GM19452 (cell line): ENCODE data around the gene SCFD2.
"Not testable (repeated sequence)": the region's sequence is repeated elsewhere in the genome, so short reads cannot be mapped to it uniquely, and the experiment has no call there.

Experiments
- ATAC-seq: cut with Tn5 transposase; IDR thresholded peaks from one replicate; pipeline ENCODE4 v1.9.1; 2021; ENCODE audit not compliant: unreplicated experiment

Gene SCFD2

DNA sequence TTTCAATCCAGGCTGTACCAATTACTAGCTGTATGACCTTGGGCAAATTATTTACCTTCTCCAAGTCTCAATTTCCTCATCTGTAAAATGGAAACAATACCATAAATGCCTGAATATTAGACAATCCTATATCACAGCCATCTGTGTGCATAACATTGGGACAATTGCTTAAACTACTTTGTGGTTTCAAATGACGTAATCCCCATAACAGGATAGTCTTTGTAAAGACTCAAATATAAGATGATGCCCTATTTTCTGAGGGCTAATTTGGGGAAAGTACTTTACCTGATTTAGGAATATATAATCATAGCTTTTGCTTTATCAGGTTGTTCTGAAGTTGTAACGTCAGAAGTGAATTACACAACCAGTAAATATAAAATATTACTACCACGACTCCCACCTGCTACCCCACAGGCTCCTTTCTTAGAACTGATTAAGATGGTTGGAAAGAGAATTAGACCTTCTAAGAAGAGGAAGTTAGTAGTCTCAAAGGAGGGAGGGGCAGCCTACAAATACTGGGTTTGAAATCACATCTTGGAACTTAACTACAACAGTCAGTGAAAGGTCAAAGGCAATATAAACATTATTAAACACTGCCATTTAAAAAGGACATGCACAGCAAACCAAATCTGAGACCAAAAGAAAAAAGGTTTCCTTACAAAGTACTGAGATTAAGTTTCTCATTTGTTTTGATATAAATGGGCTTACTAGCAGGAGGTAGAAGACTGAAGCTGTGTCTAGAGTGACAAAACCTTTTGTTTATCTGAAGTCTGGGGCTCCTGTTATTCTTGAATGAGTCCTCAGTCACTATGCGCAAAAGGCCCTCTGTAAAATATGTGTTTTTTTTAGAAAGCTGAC lies 215.0 kb downstream of the SCFD2 start:
- no peak for ATAC-seq

DNA sequence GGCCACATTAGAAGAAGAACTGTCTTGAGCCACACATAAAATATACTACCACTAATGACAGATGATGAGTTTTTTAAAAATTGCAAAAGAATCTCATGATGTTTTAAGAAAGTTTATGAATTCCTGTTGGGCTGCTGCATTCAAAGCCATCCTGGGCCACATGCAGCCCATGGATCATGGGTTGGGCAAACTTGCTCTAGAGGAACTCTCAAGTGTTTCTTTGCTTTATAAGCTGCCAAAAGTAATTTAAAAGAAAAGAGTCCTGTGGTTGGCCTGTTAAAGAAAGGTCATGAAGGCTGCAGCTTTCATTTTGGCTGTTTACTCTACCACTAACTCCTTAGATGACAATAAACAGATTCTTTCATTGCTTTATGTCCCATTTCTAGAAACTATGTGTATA lies 218.2 kb downstream of the SCFD2 start:
- ATAC-seq, result no peak

DNA sequence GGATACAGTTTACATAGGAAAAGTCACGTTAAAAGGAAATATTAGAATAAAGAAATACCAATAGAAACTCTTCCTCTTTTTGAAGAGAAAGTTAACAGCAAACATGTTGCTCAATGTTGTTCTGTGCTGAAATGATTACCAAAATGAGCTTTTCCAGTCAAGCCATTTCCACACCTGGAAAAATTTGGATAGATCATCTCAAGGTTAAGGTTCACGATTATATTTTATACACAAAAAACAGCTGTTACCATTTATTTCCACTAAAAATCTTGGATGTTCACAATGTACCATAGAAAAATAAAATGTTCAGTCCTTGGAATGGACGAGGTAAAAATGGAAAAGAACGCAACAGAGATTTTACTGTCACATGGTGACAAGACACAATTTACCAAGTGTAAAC lies 218.7 kb downstream of the SCFD2 start:
- ATAC-seq, result no peak

DNA sequence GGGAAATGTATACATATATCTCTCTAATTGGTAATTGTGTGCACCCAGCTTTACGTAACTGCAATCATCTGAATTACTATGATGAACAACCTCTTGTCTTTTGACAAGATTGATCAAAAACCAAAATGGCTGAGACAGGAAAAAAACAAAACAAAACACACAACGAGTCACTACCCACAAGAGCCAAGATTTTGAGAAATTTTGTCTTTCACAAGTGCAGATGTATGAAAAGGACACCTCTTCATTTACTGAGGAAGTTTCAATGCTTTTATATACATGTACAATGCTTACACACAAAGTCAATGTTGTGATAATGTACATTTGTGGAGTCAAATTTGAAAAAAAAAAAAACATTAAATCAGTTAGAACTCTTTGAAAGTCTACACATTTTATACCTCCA lies 224.6 kb downstream of the SCFD2 start:
- no peak for ATAC-seq

DNA sequence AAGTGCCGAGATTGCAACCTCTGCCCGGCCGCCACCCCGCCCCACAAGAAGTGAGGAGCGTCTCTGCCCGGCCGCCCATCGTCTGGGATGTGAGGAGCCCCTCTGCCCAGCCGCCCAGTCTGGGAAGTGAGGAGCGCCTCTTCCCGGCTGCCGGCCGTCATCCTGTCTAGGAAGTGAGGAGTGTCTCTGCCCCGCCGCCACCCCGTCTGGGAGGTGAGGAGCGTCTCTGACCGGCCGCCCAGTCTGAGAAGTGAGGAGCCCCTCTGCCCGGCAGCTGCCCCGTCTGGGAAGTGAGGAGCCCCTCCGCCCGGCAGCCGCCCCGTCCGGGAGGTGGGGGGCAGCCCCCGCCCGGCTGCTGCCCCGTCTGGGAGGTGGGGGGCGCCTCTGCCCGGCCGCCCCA lies 226.6 kb downstream of the SCFD2 start:
- not testable (repeated sequence) for ATAC-seq

DNA sequence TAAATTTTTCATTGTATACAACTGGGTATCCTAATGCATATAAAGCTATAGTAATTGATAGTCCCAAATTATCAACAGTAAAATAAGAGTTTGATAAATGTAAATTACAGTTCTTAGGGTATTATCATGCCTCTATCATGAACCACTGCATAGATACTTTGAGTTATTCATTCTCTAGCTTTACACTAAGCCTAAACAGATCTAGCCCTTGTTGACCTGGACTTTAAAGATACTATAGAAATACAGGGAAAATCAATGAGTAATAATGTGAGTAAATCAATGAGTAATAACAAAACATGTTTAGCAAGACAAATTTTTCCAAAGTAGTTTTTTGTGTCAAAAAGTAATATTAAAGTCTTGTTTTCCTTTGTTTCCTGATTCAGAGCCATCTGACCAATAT lies 228.4 kb downstream of the SCFD2 start:
- no peak for ATAC-seq

DNA sequence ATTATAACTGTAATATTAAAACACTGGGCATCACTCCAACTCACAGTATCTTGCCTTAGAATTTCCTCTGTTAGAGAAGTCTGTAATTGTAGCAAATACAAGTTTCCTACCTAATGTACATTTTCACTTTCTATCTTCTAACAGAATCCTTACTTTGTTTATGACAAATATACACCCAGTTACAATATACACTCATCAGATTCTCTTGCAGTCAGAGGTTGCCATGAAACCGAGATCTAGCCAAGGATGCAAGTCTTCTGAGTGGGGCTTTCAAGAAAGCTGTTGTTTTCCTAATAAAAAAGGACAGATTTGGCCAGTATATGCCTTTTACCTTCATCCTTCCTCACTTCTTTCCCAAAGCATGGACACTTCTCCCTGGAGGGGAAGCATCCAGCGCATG lies 228.9 kb downstream of the SCFD2 start:
- no peak for ATAC-seq

DNA sequence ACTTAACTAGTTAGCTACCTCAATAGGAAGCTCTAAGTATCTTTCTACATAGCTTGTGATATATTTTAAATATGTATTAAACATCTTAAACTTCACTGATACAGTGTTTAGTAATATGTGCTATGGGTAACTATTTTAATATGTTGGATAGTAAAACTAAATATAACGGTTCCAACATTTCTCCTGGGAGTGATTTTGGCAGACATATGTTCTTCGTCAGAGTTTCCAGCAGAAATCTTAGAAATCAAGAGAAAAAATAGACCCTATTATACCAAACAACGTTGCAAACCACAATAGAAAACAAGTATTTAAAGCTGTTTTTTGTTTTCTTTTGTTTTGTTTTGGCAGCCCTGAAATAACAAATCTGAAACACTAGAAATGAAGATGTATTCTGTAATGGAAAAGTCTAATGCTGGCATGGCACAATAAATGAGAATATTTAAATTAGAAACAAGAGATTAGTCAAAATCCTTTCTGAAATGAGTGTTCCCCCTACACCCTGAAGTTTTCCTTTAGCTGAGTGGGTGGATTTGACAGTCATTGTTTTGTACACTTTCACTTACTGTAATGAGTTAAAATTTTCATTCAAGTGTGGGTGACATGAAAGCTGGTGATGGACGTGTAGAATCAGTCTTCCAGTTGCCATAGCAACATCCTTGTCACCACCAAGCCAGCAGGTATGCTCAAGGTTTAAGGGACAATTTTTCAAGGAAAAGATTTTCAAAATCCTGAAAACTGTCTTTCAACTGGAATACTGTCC lies 233.5 kb downstream of the SCFD2 start:
- ATAC-seq, result no peak

DNA sequence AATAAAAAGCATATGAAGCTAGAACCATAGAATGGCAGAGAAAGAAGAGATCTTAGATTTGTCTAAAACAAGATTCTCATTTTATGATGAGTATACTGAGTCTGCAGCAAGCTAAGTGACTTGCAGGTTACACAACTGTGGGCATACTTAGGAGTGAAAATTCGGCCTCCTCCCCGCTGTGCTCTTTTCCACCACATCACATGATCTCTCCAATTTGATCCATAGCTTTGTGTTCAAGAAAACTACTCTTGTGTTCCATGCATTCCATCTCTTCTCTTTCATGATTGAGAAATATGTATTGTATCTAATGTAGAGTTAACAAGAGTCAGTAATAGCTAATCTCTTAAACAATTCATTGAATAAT lies 234.3 kb downstream of the SCFD2 start:
- ATAC-seq, result no peak

DNA sequence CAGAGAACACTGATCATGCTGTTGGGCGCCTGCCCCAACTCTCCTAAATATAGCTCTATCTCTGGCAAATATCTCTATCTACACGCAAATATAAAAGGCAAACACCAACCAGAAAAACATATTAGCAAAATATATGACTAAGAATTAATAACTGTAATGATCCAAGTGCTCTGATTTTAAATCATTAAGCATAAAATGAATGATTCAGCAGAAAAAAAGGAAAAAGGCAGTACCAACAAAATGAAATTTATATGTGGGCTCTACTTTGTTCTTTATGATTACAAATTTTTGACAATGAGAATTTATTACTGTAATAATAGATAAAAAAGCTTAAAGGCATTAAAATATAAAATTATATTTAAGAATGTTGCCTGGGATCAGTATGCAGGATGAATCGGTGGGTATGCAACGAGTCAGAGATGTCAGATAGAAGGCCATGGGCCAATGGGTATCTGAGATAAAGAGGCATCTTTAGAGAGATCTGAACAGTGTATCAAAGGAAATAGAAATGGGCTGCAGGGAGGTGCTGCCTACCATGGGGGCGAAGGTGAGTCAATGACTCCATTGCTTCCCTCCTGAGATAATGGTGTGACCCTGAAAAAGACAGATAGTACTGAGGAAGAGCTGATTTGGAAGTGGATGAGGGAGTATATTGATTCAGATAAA lies 234.8 kb downstream of the SCFD2 start:
- ATAC-seq, result no peak

DNA sequence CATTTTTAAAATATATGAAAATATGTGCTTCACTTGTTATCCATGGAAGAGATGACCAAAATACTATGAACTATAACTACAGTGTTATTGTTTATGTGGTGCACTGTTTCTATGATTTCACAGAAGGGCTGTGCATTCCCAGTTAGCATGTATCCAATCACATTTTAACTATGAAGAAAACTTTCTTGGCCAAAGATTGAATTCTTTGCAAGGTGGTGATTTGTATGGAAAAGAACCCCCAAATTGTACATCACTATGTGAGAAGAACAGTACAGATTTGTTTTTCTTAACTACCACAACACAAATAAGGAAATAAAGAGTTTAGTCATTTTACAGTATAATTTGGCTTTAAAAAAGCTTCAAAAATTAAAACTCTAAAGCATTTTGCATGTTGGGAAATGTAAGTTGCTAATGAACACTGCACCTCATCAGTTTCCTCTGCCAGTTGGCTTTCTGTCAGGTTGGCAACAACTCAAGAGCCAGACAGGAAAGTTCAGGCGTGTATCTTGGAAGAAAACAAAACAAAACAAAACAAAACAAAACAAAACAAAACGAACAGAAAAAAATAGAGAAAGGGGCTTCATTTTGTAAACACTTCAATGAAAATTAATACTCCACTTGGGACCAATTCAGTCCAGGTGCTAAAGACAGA lies 237.0 kb downstream of the SCFD2 start:
- ATAC-seq, result no peak

DNA sequence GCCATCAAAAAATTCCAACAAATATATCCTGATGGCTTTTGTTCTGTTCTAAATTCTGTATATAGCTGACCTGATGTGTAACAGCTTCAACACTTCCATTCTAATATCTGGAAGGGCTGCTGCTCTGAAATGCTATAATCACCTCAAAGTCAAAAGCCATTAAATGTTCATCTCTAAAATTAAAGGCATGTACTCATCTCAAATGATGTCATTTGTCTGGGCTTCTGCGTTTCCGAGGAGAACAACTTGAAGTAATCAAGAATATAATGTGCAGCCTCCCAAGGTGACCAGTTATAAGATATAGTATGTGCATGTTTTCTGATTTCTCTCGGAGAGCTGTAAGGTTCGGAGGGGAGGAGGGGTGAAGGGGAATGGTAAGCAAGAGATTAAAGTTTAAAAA lies 237.6 kb downstream of the SCFD2 start:
- ATAC-seq, result no peak

DNA sequence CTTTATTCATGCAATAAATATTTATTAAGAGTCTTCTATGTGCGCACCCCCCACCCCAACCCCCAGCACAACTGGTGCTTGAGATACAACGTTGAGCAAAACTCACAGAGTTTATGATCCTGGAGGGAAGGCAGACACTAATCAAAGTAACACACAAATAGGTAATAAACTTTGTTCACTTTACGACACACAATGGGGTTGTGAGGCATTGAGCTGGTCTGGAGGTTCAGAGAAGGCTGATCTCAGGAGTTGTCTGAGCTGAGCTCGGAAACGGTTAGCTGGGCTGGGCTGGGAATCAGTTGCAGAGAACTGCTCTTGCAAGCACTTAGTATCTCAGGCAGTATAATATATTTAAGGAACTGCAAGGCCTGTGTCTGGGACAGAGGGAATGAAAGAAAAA lies 238.5 kb downstream of the SCFD2 start:
- no peak for ATAC-seq

DNA sequence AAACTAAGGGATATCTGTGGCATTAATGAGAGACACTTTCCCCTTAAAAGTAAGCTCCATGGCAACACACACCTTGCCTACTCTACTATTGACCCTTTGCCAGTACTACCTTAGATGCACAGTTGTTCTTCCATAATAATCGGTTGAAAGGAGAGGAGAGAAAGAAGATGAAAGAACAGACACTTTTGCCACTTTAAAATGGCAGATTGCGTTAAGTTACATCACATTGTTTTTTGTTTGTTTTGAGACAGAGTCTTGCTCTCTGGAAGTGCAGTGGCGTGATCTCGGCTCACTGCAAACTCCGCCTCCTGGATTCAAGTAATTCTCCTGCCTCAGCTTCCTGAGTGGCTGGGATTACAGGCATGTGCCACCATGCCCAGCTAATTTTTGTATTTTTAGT lies 239.8 kb downstream of the SCFD2 start:
- no peak for ATAC-seq

DNA sequence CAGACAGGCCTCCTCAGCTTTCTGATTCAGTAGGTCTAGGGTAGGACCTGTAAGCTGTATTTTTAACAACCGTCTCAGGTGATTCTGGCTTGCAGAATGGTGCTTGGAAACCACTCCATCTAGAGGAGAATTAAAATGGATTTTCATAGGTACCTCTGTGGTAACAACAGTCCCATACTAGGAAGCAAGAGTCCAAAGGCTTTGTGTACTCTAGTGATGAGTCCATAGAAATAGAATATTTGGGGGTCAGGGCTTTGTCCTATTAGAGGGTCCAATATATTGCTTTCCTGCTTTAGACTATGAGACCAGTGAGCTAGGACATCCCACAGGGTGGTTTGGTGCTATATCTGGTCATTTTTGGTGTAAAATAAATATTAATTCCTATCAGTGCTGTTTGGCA lies 242.0 kb downstream of the SCFD2 start:
- no peak for ATAC-seq

DNA sequence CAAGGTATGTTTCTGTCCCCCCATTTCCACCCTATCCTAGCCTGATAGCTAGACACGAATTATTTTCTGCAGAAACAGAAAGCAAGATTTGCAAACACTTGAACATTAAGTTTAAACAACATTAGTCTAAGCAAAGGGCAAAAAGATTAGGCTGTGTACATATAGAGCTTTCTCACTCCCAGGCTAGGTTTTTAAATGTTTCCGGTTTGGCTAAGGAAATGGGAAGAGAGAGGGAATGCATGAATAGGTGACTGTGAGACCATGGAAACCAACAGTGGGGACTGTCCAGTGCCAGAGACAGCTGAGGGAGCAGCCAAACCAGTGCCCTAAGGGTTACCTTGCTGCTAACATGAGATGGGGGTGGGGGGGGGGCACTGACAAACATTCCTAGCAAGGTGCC lies 242.7 kb downstream of the SCFD2 start:
- no peak for ATAC-seq

DNA sequence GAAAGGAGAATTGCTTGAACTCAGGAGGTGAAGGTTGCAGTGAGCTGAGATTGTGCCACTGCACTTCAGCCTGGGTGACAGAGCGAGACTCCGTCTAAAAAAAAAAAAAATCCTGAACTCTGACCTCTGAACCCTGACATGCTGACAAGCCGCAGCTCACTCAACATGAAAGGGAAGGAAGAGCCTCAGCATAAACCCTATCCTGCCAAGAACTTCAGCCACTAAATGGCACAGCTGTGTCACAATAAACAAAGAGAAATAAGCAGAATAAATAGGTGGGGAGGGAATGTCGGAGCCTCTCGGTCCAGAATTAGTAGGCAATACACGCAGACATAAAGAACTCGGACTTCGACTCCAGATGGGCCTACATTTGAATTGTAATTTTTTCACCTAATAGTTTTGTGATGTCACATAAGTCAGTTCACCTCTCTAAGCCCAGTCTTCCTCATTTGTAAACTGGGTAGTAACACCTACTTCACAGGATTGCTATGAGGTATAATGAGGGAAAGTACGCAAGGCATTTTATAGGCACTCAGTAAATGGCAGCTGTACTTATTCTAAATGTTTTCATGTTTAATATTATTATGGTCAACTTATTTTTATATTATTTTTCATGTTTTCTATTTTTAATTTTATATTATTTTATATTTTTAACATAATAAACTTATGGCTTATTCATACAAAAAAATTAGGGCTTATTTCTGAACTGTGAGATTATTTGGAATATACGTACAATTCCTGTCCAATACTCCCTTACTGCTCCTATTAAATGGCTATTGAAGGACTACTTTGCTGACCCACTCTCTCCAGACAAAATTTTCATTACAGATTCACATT lies 243.4 kb downstream of the SCFD2 start:
- no peak for ATAC-seq

DNA sequence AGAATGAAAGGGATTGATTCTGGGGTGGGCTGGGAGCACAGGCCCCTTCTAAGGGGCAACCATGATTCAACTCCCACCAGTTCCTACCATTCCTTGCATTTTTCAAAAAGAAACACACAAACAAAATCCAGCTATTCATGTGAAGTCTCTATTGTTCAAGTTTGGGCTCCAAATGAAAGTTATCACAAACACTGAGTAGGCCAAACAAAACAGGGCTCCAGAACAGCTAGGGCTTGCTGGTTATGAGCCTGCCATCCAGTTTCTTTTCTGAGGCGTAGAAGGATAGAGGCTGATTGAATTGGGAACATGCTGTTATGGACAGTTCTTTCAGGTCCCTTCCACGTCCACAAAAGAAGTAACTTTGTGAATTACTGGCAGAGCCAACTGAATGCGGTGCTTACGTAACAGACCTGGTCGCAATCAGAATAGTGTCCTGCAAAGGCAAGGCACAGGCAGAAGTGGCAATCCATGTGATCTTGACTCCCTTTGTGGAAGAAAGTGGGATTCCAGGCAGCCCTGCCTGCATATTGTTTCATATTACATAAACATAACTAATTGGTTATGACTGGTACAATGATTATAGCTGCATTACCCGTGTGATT lies 244.5 kb downstream of the SCFD2 start:
- ATAC-seq, result no peak

DNA sequence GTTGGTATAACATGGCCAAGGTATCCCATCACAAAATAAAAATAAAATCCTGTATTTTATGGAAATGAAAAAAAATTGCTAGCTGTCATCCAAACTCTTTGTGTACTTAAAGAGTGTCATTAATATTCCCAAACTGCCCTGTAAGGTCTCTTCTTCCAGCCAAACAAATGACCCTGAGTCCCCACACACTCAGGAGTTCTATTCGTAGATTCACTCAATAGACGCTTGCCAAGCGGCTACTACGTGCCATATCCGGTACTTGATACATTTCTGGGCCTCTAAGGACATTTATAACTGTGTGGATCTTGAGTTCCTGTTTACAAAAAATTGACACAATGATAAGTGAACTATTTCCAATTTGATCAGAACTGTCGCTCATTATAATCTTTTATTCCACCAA lies 245.1 kb downstream of the SCFD2 start:
- ATAC-seq, result no peak

DNA sequence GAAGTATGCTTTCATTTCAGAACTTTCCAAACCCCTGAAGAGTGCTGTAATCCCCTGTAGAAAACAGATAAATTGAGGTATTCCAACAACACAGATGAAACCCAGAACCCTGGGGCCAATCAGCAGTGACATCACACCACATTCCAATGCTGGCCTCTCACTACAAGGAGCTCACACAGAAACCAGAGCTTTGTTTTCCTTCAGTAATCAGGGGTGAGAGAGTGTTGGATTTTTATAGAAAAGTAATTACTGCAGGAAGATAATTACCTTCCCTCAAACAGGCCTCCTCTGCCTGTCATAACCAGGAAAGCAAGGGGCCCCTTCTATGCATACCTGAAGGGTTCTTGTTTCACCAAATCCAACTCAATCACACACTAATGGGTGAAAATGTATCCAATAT lies 246.2 kb downstream of the SCFD2 start:
- ATAC-seq, result no peak
